ENCODE data around the gene YTHDC2. TPM values are rescaled to one million over a fixed set of nuclear protein-coding genes. Genes with fewer than 3 reads are reported as not detected.

YTHDC2 gene
- total and polyA plus RNA-seq, 10 of the 15 experiments (the other 5 are each of a cell fraction or from before 2014, with no cell fraction given), result 3.8 to 25.8 (median 16.4) TPM

- Histone ChIP-seq H3K4me3 (no peak overlapping the region), H3K4me1 (ENCODE audit: control insufficient read depth, insufficient read depth, low read length) (no peaks in the 10 kb centered on the region), H3K27ac (ENCODE audit: control insufficient read depth, insufficient read depth) (no peak overlapping the region), H3K9me3 (replicated peaks; ENCODE audit: control insufficient read depth, insufficient read depth, low read length) (peaks cover 7% of the 10 kb centered on the region), H3K9ac (ENCODE audit: control insufficient read depth, insufficient read depth, low read length) (no peak overlapping the region), H3K79me2 (ENCODE audit: control insufficient read depth, insufficient read depth, low read length) (peaks cover 1% of the 10 kb centered on the region; the same call in 1 of the 2 replicates), H2AFZ (ENCODE audit: control insufficient read depth, low read depth, low read length) (no peak overlapping the region), H4K20me1 (ENCODE audit: control insufficient read depth, insufficient read depth) (no peaks in the 10 kb centered on the region), H3K36me3 (ENCODE audit: control insufficient read depth in 2 of 2, insufficient read depth in 2 of 2, low read length in 1 of 2) (peaks cover 0 to 13% of the 10 kb centered on the region in 2 experiments; a peak in 1 of 4 replicates), H3K4me2 (ENCODE audit: control insufficient read depth, insufficient read depth) (no peak overlapping the region), H3K27me3 (replicated peaks in 1 of 2; ENCODE audit: control insufficient read depth in 2 of 2, insufficient read depth in 2 of 2, low read length in 1 of 2) (no peaks in the 10 kb centered on the region)
- SMC1A ChIA-PET (ENCODE audit: uncharacterized antibody, unreplicated experiment), result interaction anchor here (1.0 to 1.2 kb wide), 2 partner anchors 17 to 29 kb away, joined by 3 to 5 read pairs; no protein-coding TSS in a partner anchor
- POLR2A ChIA-PET, result no interaction called here
- no peak for TF ChIP-seq SUZ12 (IDR thresholded peaks at IDR 0.05; ENCODE audit: unreplicated experiment)
- no peak for TF ChIP-seq ASH2L (IDR thresholded peaks at IDR 0.05; ENCODE audit: borderline replicate concordance, low read depth)
- 94% methylated on average over 2 of the region's 2 CpGs for WGBS (ENCODE audit: insufficient coverage, insufficient replicate concordance, low lambda C conversion rate, missing lambda C conversion rate)
- no TSS peak for BruUV-seq (replicated peaks)
- no peak for ATAC-seq
- intact Hi-C loops (cut with micrococcal nuclease; ENCODE audit: unreplicated experiment), result no loop called here
- in situ Hi-C loops (cut with MboI), result no loop called here
- no peak for FAIRE-seq
- CTCF ChIA-PET, result no interaction called here
- RAD21 ChIA-PET (ENCODE audit: unreplicated experiment), result no interaction called here
- no peak for DNase-seq (ENCODE audit: low read depth, low spot score)
Measured at GRCh38 chr5:113531481-113532159, 18.1 kb downstream of the YTHDC2 start.

- BruUV-seq (replicated peaks), result no TSS peak
- 90% methylated on average over 2 of the region's 2 CpGs for WGBS (ENCODE audit: insufficient coverage, insufficient replicate concordance, low lambda C conversion rate, missing lambda C conversion rate)
- Histone ChIP-seq H3K9ac (ENCODE audit: control insufficient read depth, insufficient read depth, low read length) (no peak overlapping the region), H3K79me2 (ENCODE audit: control insufficient read depth, insufficient read depth, low read length) (no peaks in the 10 kb centered on the region), H3K36me3 (ENCODE audit: control insufficient read depth in 2 of 2, insufficient read depth in 2 of 2, low read length in 1 of 2) (peaks cover 0 to 9% of the 10 kb centered on the region in 2 experiments; a peak in 2 of 4 replicates), H3K27me3 (replicated peaks in 1 of 2; ENCODE audit: control insufficient read depth in 2 of 2, insufficient read depth in 2 of 2, low read length in 1 of 2) (no peaks in the 10 kb centered on the region), H3K4me3 (no peak overlapping the region), H3K4me2 (ENCODE audit: control insufficient read depth, insufficient read depth) (no peak overlapping the region), H4K20me1 (ENCODE audit: control insufficient read depth, insufficient read depth) (no peaks in the 10 kb centered on the region), H3K4me1 (ENCODE audit: control insufficient read depth, insufficient read depth, low read length) (no peaks in the 10 kb centered on the region), H3K27ac (ENCODE audit: control insufficient read depth, insufficient read depth) (no peak overlapping the region), H2AFZ (ENCODE audit: control insufficient read depth, low read depth, low read length) (no peak overlapping the region), H3K9me3 (replicated peaks; ENCODE audit: control insufficient read depth, insufficient read depth, low read length) (no peaks in the 10 kb centered on the region)
- TF ChIP-seq SRF (IDR thresholded peaks at IDR 0.05; ENCODE audit: low read depth in 2 of 2, low read length in 2 of 2), result no peak
- TF ChIP-seq ZNF207 (IDR thresholded peaks at IDR 0.05; ENCODE audit: borderline replicate concordance), result no peak
- TF ChIP-seq BCL11A (IDR thresholded peaks at IDR 0.05; ENCODE audit: low read depth, low read length), result no peak
- no peak for TF ChIP-seq FOXM1 (IDR thresholded peaks at IDR 0.05; ENCODE audit: low read depth, low read length)
- no peak for TF ChIP-seq IRF4 (IDR thresholded peaks at IDR 0.05; ENCODE audit: low read depth, low read length)
- no peak for TF ChIP-seq TCF7 (IDR thresholded peaks at IDR 0.05; ENCODE audit: borderline replicate concordance)
- TF ChIP-seq NFXL1 (IDR thresholded peaks at IDR 0.05; ENCODE audit: borderline replicate concordance), result no peak
- no peak for TF ChIP-seq SKIL (IDR thresholded peaks at IDR 0.05; ENCODE audit: low read depth, poor library complexity, severe bottlenecking)
- TF ChIP-seq RCOR1 (conservative IDR thresholded peaks at IDR 0.05; ENCODE audit: low read depth, low read length), result no peak
- TF ChIP-seq NFYB (IDR thresholded peaks at IDR 0.05; ENCODE audit: insufficient read depth, low read depth, low read length), result no peak
- DNase-seq (ENCODE audit: low read depth, low spot score) (no peak), FAIRE-seq (no peak), ATAC-seq (no peak)
- intact Hi-C loops (cut with micrococcal nuclease; ENCODE audit: unreplicated experiment) (no loop called here), in situ Hi-C loops (cut with MboI) (no loop called here)
- RAD21 ChIA-PET (ENCODE audit: unreplicated experiment), result no interaction called here
- SMC1A ChIA-PET (ENCODE audit: uncharacterized antibody, unreplicated experiment), result interaction anchor here (0.8 to 1.6 kb wide), 4 partner anchors 9 to 52 kb away, joined by 3 read pairs; no protein-coding TSS in a partner anchor
- CTCF ChIA-PET, result interaction anchor here (1.1 to 1.2 kb wide), 2 partner anchors 9 to 16 kb away, joined by 3 read pairs; no protein-coding TSS in a partner anchor
- POLR2A ChIA-PET, result no interaction called here
Measured at GRCh38 chr5:113538313-113538712, 24.8 kb downstream of the YTHDC2 start.
